HFFc6 (cell line): ENCODE results near the gene MYLK. TPM values are rescaled to one million over a fixed set of nuclear protein-coding genes. Genes with fewer than 3 reads are reported as not detected.

ENCODE experiments used
- DNase-seq: peaks from one replicate; pipeline ENCODE4 v3.0.0-alpha.2; 2018
- H3K27ac Mint-ChIP-seq: 2 replicates; pipeline ENCODE4 v1.8.0; 2020; ENCODE audit warnings: mild to moderate bottlenecking, mixed read lengths
- H3K27me3 Mint-ChIP-seq: 2 replicates; pipeline ENCODE4 v1.8.0; 2021; ENCODE audit warnings: mild to moderate bottlenecking, moderate library complexity, mixed read lengths; ENCODE audit not compliant: insufficient read depth
- H3K36me3 Mint-ChIP-seq: 2 replicates; pipeline ENCODE4 v1.8.0; 2021; ENCODE audit warnings: low read depth, mixed read lengths
- H3K4me1 Mint-ChIP-seq: 2 replicates; pipeline ENCODE4 v1.8.0; 2020; ENCODE audit warnings: low read depth, mixed read lengths
- H3K4me3 Mint-ChIP-seq: 2 replicates; pipeline ENCODE4 v1.8.0; 2020; ENCODE audit warnings: mild to moderate bottlenecking, moderate library complexity, mixed read lengths
- H3K9me3 Mint-ChIP-seq: 2 replicates; pipeline ENCODE4 v1.8.0; 2020; ENCODE audit warnings: mild to moderate bottlenecking, mixed read lengths
- CTCF ChIP-seq: fragments of 200-600 bp; sonication (generic); IDR thresholded peaks from 2 replicates; pipeline ENCODE4 v1.5.0; 2021; ENCODE audit warnings: antibody characterized with exemption, mild to moderate bottlenecking
- total RNA-seq, 6 experiments: library from RNA; stranded (reverse); fragmentation: NEBNext Ultra II Directional; extraction: Animal tissue kit (Norgen Biotek cat#: 25700); gene quantifications; 2 replicates in 1 of 6; 3 replicates in 5 of 6; pipeline ENCODE4 v1.2.3, GENCODE V29; 2021

MYLK gene
- total RNA-seq, 6 experiments from 2014 or later, result 296 to 431 (median 335) TPM

DNA sequence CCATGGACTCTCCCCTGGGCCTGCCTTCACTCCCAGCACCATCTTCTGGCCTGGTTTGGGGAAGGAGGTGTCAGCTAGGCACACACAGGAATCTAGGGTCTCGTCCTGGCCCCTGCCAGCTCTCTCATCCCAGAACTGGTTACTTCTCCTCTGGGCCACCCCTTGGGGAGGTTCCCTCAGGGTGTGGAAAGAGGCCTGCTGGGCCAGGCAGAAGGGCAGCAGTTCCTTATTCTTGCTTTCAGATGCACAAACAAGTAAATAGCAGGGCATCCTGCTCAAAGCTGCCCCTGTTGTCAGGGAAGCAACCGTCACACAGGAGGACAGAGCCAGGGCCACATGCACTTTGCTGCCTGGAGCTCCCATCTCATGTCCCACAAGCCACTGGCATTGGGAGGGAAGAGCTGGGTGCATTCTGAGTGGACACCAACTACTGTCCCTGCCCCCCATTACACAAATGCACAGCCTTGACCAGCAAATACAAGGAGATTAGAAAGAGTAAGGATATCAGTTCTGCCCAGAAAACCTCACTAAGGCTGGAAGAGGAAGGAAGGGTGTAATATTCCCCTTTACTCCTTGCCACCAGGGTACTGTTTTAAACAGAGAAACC, 190.4 kb downstream of the MYLK start:
- DNase-seq, result no peak
- TF ChIP-seq CTCF, result no peak
- peaks cover 90% of the 10 kb centered on the region for H3K4me1 Mint-ChIP-seq
- peaks cover 53% of the 10 kb centered on the region for H3K27me3 Mint-ChIP-seq
- H3K27ac Mint-ChIP-seq, result peak overlapping the region; percentile 50
- H3K9me3 Mint-ChIP-seq, result peaks cover 5% of the 10 kb centered on the region; the same call in 1 of the 2 replicates
- peak overlapping the region; percentile 20; the same call in 1 of the 2 replicates for H3K4me3 Mint-ChIP-seq
- H3K36me3 Mint-ChIP-seq, result peaks cover 64% of the 10 kb centered on the region

GRCh38 chr3:123692671-123693070, 191.5 kb downstream of the MYLK start:
- DNase-seq, result no peak
- H3K36me3 Mint-ChIP-seq, result peaks cover 66% of the 10 kb centered on the region
- no peak overlapping the region for H3K4me3 Mint-ChIP-seq
- TF ChIP-seq CTCF, result no peak
- H3K27ac Mint-ChIP-seq, result peak overlapping the region; percentile 74
- H3K27me3 Mint-ChIP-seq, result peaks cover 57% of the 10 kb centered on the region
- peaks cover 5% of the 10 kb centered on the region; the same call in 1 of the 2 replicates for H3K9me3 Mint-ChIP-seq
- peaks cover 95% of the 10 kb centered on the region for H3K4me1 Mint-ChIP-seq

DNA sequence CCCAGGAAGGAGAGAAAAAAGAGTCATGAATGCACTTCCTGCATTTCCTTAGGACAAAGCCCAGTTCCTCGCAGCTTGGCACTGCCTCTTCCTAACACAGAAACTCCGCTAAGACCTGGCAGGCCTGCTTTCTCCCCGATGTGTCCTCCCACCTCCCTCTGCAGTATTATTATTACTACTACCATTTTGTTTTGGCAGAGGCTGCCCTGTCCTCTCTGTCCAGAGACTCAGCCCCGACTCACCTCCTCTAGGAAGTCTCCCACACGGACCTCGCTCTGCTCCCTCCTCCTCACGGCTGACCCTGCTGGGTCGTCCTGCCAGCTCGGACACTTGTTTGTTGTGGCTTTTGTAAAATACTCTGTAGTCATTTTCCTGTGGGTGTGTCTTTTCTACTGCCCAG, 192.1 kb downstream of the MYLK start:
- peaks cover 68% of the 10 kb centered on the region for H3K36me3 Mint-ChIP-seq
- peaks cover 5% of the 10 kb centered on the region; the same call in 1 of the 2 replicates for H3K9me3 Mint-ChIP-seq
- peak overlapping the region; percentile 22; the same call in 1 of the 2 replicates for H3K4me3 Mint-ChIP-seq
- peak overlapping the region; percentile 74 for H3K27ac Mint-ChIP-seq
- peaks cover 57% of the 10 kb centered on the region for H3K27me3 Mint-ChIP-seq
- H3K4me1 Mint-ChIP-seq, result peaks cover 95% of the 10 kb centered on the region
- TF ChIP-seq CTCF, result no peak
- no peak for DNase-seq

GRCh38 chr3:123689831-123690230, 194.3 kb downstream of the MYLK start:
- peak overlapping the region; percentile 9; the same call in 1 of the 2 replicates for H3K4me3 Mint-ChIP-seq
- peaks cover 64% of the 10 kb centered on the region for H3K36me3 Mint-ChIP-seq
- peaks cover 45% of the 10 kb centered on the region for H3K27me3 Mint-ChIP-seq
- no peaks in the 10 kb centered on the region; the same call in 1 of the 2 replicates for H3K9me3 Mint-ChIP-seq
- H3K4me1 Mint-ChIP-seq, result peaks cover 83% of the 10 kb centered on the region
- peak overlapping the region; percentile 91 for H3K27ac Mint-ChIP-seq
- no peak for TF ChIP-seq CTCF
- DNase-seq, result no peak

- Mint-ChIP-seq H3K4me3 (peak overlapping the region; percentile 63), H3K27me3 (peaks cover 46% of the 10 kb centered on the region), H3K36me3 (peaks cover 72% of the 10 kb centered on the region), H3K4me1 (peaks cover 70% of the 10 kb centered on the region), H3K27ac (peak overlapping the region; percentile 91), H3K9me3 (no peaks in the 10 kb centered on the region; the same call in 1 of the 2 replicates)
- peak; percentile 94 for DNase-seq
- no peak for TF ChIP-seq CTCF
Measured at GRCh38 chr3:123688241-123688747, 195.8 kb downstream of the MYLK start.
